HL-60 (cell line): Measurements from ENCODE around the gene PPP1R11.

Experiments
- DNase-seq, 2 experiments: peaks; one replicate each; pipeline ENCODE4 v3.0.0-alpha.2; 2010 to 2020; ENCODE audit warnings: low read depth in 1 of 2, low spot score in 1 of 2
- H3K27ac ChIP-seq: fragments of 250-450 bp; sonication (Bioruptor Pico); replicated peaks from 2 replicates; pipeline ENCODE4 v1.5.1; 2020; ENCODE audit warnings: mild to moderate bottlenecking, moderate library complexity
- H3K27me3 ChIP-seq: fragments of 250-450 bp; sonication (Bioruptor Pico); 2 replicates; pipeline ENCODE4 v1.5.1; 2021; ENCODE audit warnings: mild to moderate bottlenecking, moderate library complexity; ENCODE audit not compliant: insufficient read depth, poor library complexity, severe bottlenecking
- H3K4me3 ChIP-seq: replicated peaks from 2 replicates; pipeline ENCODE4 v1.5.1; 2011; ENCODE audit warnings: mild to moderate bottlenecking, control low read depth, low read length; ENCODE audit not compliant: insufficient read depth
- CTCF ChIP-seq: IDR thresholded peaks from one replicate; pipeline ENCODE4 v1.5.1; 2011; ENCODE audit warnings: low read length, control low read depth, inconsistent platforms; ENCODE audit not compliant: insufficient read depth
- GABPA ChIP-seq: IDR thresholded peaks from 2 replicates; pipeline ENCODE4 v1.6.1; 2012; ENCODE audit warnings: low read depth
- POLR2AphosphoS5 ChIP-seq: IDR thresholded peaks from 2 replicates; pipeline ENCODE4 v1.6.1; 2012; ENCODE audit warnings: low read depth
- REST ChIP-seq: IDR thresholded peaks from 2 replicates; pipeline ENCODE4 v1.6.1; 2012; ENCODE audit warnings: low read depth; ENCODE audit not compliant: insufficient replicate concordance
- SPI1 ChIP-seq: IDR thresholded peaks from 2 replicates; pipeline ENCODE4 v1.6.1; 2012; ENCODE audit warnings: low read depth, mild to moderate bottlenecking, borderline replicate concordance

PPP1R11 gene

GRCh38 chr6:30042914-30043313, 24.1 kb upstream of the PPP1R11 start:
- TF ChIP-seq GABPA (no peak), CTCF (no peak), POLR2AphosphoS5 (no peak)
- Histone ChIP-seq H3K27me3 (no peaks in the 10 kb centered on the region), H3K27ac (no peak overlapping the region), H3K4me3 (no peak overlapping the region)
- no peak for DNase-seq

DNA sequence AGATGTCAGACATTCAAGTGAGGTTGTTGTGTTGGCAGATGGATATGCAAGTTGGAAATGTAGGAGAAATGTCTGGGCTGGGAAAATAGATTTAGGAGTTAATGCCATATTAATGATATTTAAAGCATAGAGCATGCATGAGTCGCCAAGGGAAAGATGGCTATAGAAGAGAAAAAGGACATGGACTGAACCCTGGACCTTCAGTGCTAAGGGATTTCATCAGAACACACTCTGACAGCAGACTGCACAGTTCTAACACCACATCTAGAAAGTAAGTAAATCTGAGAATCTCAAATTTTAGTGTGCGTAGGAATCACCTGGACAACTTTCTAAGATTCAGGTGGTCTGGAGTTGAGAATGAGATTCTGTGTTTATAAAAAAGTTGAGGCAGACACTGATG, 23.3 kb upstream of the PPP1R11 start:
- DNase-seq = no peak
- TF ChIP-seq CTCF (no peak), GABPA (no peak), REST (no peak), SPI1 (no peak), POLR2AphosphoS5 (no peak)
- H3K4me3 ChIP-seq = no peak overlapping the region
- no peaks in the 10 kb centered on the region for H3K27me3 ChIP-seq
- H3K27ac ChIP-seq = no peak overlapping the region

DNA sequence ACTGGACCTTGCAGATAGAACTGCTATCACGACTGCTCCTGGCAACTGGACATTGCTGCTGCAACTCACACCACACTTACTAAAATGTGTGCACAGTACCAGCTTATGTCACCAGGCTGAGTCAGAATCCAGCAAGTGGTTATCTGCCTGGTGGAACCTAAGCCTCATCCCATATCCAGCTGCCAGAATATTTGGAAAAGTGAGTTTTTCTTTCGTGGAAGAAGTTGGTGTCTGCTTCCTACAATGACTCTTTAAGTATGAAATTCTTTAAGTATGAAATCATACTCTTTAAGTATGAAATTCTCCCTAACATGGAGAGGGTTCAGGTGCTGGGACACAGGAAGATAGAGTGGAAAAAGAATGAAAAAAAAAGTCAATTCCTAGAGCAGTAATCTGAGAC, 22.4 kb upstream of the PPP1R11 start:
- TF ChIP-seq POLR2AphosphoS5 (no peak), SPI1 (no peak)
- Histone ChIP-seq H3K27ac (no peak overlapping the region), H3K4me3 (no peak overlapping the region), H3K27me3 (no peaks in the 10 kb centered on the region)
- no peak for DNase-seq

GRCh38 chr6:30047220-30047619, 19.8 kb upstream of the PPP1R11 start:
- Histone ChIP-seq H3K4me3 (no peak overlapping the region), H3K27ac (no peak overlapping the region), H3K27me3 (no peaks in the 10 kb centered on the region)
- peak in 1 of 2 experiments; percentile 41 for DNase-seq
- TF ChIP-seq POLR2AphosphoS5 (no peak), GABPA (no peak), CTCF (no peak), REST (no peak), SPI1 (no peak)
